Nephron progenitor cell (in vitro differentiated cells): ENCODE data around the gene ADTRP.

Experiments
- DNase-seq: peaks from one replicate; pipeline ENCODE4 v3.0.0; 2021
- H3K27ac Mint-ChIP-seq: 2 replicates; pipeline ENCODE4 v1.8.0; 2021; ENCODE audit warnings: mild to moderate bottlenecking, moderate library complexity, mixed read lengths
- H3K27me3 Mint-ChIP-seq: 2 replicates; pipeline ENCODE4 v1.8.0; 2021; ENCODE audit warnings: mild to moderate bottlenecking, low read depth, mixed read lengths; ENCODE audit not compliant: poor library complexity
- H3K36me3 Mint-ChIP-seq: 2 replicates; pipeline ENCODE4 v1.8.0; 2021; ENCODE audit warnings: low read depth, mixed read lengths
- H3K4me1 Mint-ChIP-seq: 2 replicates; pipeline ENCODE4 v1.8.0; 2021; ENCODE audit warnings: mixed read lengths
- H3K4me3 Mint-ChIP-seq: 2 replicates; pipeline ENCODE4 v1.8.0; 2021; ENCODE audit warnings: mild to moderate bottlenecking, moderate library complexity, mixed read lengths
- H3K9me3 Mint-ChIP-seq: 2 replicates; pipeline ENCODE4 v1.8.0; 2021; ENCODE audit warnings: mild to moderate bottlenecking, moderate library complexity, mixed read lengths
- TF ChIP-seq, protein P1 (sequence below): fragments of 200-600 bp; sonication (generic); IDR thresholded peaks from 2 replicates; pipeline ENCODE4 v1.5.0; 2021; ENCODE audit warnings: antibody characterized with exemption

Gene ADTRP

GRCh38 chr6:11756292-11756691 is 22.3 kb downstream of the ADTRP start:
- peaks cover 9% of the 10 kb centered on the region for H3K4me1 Mint-ChIP-seq

DNA sequence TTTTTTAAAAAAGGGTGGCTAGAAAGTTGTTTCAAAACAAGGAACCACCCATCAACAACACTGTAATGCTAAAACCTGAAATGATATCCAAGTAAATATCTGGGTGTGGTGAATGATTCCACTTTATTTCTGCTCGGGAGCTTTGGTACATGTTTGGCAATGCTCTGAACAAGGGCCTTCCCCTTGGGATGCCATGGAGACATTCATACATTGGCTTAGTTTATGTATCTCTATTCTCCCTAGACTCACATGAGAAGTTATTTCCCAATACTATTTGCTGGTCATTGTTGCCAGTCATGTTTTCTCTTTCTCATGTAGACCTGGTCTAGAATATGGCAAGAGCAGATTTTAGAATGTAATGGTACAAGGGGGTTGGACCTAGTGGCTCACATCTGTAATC is 22.9 kb downstream of the ADTRP start:
- Mint-ChIP-seq H3K36me3 (no peaks in the 10 kb centered on the region), H3K4me1 (peaks cover 15% of the 10 kb centered on the region), H3K9me3 (peaks cover 19% of the 10 kb centered on the region), H3K4me3 (no peak overlapping the region), H3K27ac (no peak overlapping the region), H3K27me3 (peaks cover 18% of the 10 kb centered on the region)
- TF ChIP-seq, protein P1, sequence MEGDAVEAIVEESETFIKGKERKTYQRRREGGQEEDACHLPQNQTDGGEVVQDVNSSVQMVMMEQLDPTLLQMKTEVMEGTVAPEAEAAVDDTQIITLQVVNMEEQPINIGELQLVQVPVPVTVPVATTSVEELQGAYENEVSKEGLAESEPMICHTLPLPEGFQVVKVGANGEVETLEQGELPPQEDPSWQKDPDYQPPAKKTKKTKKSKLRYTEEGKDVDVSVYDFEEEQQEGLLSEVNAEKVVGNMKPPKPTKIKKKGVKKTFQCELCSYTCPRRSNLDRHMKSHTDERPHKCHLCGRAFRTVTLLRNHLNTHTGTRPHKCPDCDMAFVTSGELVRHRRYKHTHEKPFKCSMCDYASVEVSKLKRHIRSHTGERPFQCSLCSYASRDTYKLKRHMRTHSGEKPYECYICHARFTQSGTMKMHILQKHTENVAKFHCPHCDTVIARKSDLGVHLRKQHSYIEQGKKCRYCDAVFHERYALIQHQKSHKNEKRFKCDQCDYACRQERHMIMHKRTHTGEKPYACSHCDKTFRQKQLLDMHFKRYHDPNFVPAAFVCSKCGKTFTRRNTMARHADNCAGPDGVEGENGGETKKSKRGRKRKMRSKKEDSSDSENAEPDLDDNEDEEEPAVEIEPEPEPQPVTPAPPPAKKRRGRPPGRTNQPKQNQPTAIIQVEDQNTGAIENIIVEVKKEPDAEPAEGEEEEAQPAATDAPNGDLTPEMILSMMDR = no peak
- no peak for DNase-seq

More at GRCh38 chr6:11756292-11756691, 22.3 kb downstream of the ADTRP start:
- Mint-ChIP-seq H3K27ac (no peak overlapping the region), H3K36me3 (no peaks in the 10 kb centered on the region), H3K9me3 (peaks cover 19% of the 10 kb centered on the region), H3K4me3 (no peak overlapping the region), H3K27me3 (peaks cover 15% of the 10 kb centered on the region)
- DNase-seq = no peak
- TF ChIP-seq, protein P1 = no peak

GRCh38 chr6:11754625-11755271 is 23.9 kb downstream of the ADTRP start:
- H3K27me3 Mint-ChIP-seq = peaks cover 18% of the 10 kb centered on the region
- H3K4me3 Mint-ChIP-seq = no peak overlapping the region
- no peak for DNase-seq
- H3K27ac Mint-ChIP-seq = no peak overlapping the region
- H3K9me3 Mint-ChIP-seq = peaks cover 19% of the 10 kb centered on the region
- peaks cover 15% of the 10 kb centered on the region for H3K4me1 Mint-ChIP-seq
- TF ChIP-seq, protein P1 = no peak
- H3K36me3 Mint-ChIP-seq = no peaks in the 10 kb centered on the region

DNA sequence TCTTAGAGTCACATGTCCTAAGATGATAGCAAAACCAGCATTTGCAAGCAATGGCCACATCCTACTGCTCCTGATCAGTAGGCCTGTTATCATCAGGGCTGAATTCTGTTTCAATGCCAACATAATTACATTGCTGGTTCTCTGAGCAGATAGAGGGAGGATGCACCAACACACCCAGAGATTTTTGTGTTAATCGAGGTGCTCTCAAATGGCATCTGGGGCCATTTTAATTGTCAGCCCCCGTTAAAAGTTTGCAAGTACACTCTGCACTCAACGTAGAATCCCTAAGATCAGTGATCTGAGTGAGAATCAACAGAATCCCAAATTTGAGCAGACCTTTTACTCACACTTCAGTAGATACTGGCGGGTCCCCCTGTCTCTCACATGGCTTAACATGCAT is 24.8 kb downstream of the ADTRP start:
- no peak overlapping the region for H3K4me3 Mint-ChIP-seq
- peaks cover 12% of the 10 kb centered on the region for H3K27me3 Mint-ChIP-seq
- no peak overlapping the region for H3K27ac Mint-ChIP-seq
- peaks cover 15% of the 10 kb centered on the region for H3K4me1 Mint-ChIP-seq
- H3K9me3 Mint-ChIP-seq = peaks cover 19% of the 10 kb centered on the region
- TF ChIP-seq, protein P1 = no peak
- no peak for DNase-seq
- no peaks in the 10 kb centered on the region for H3K36me3 Mint-ChIP-seq

GRCh38 chr6:11752360-11752759 is 26.2 kb downstream of the ADTRP start:
- DNase-seq = no peak
- Mint-ChIP-seq H3K27me3 (peaks cover 11% of the 10 kb centered on the region), H3K9me3 (peaks cover 10% of the 10 kb centered on the region), H3K36me3 (no peaks in the 10 kb centered on the region), H3K27ac (no peak overlapping the region), H3K4me1 (peaks cover 15% of the 10 kb centered on the region), H3K4me3 (no peak overlapping the region)
- TF ChIP-seq, protein P1 = no peak

- Mint-ChIP-seq H3K4me3 (no peak overlapping the region), H3K27ac (peak overlapping the region; percentile 62), H3K36me3 (no peaks in the 10 kb centered on the region), H3K9me3 (no peaks in the 10 kb centered on the region), H3K4me1 (peaks cover 15% of the 10 kb centered on the region), H3K27me3 (peaks cover 11% of the 10 kb centered on the region)
- TF ChIP-seq, protein P1 = no peak
- DNase-seq = no peak
Observed at GRCh38 chr6:11750682-11751081, 27.9 kb downstream of the ADTRP start.
